ENCODE data around the gene MKRN2OS.
"Not testable (repeated sequence)": the region's sequence is repeated elsewhere in the genome, so short reads cannot be mapped to it uniquely, and the experiment has no call there.

The MKRN2OS gene

DNA sequence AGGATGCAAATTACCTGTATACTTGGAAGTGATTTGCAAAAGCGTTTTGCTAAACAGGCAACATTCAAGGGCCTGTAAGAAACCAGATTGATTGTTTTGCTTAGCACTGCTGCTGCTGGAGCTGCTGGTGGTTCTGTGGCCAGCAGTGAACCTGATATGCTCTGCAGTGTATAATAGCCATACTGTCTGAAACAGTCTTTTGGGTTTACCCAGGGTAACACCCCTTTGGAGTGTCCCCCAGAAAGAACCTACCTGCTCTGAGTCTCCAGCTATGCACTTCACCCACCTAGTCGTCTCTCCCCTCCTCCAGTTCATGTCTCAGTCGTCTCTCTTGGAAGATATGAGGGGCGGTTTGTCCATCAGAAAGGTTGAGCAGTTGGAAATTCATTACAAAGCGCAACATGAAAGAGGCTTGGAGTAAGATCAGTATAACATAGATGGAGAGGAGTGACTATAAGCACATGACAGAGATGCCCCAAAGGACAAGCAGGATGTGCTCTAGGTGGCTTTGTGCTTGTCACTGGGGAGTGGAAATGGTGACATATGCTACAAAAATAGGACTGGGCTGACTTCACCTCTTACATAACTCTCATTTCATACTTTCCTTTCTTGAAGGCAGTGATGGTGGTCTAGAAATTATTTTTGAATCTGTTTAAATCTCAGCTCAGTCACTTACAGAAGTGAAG, 15.3 kb upstream of the MKRN2OS start:
- no peak for DNase-seq

DNA sequence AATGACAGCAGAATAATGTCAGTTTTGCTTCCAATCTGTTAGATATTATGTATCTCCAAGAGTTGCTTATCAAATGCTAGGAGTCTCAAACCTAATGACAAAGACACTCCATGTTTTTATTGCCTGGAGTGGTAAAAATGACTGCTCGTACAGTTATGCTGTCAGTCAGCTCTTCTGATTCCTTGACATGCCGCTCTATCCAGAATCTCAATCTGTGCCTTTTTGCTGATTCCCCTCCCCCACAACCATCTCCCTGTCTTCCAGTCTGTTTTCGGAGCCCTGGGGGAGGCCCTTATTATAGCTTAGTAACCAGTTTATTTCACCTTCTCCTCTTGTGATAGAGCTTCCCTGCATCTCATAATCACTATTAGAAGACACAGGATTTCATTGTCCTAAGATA, 14.2 kb upstream of the MKRN2OS start:
- DNase-seq, result no peak

DNA sequence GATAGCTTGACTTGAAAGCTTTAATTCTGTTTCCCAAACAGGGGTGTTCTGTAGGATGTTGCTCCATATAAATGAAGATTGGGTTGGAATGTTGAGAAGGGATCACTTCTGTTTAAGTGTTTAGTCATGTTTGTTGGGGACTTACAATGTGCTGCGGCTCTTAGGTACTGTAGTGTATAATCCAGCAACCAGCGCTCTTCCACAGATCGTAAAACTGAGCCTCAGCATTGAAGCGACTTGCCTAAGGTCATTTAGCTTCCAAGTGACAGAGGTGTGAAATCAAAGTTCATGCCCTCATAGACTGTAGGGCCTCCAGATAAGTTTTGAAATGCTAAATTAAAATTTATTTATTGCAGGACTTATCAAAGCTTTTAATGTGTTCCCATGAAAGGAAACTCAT, 13.4 kb upstream of the MKRN2OS start:
- no peak for DNase-seq

DNA sequence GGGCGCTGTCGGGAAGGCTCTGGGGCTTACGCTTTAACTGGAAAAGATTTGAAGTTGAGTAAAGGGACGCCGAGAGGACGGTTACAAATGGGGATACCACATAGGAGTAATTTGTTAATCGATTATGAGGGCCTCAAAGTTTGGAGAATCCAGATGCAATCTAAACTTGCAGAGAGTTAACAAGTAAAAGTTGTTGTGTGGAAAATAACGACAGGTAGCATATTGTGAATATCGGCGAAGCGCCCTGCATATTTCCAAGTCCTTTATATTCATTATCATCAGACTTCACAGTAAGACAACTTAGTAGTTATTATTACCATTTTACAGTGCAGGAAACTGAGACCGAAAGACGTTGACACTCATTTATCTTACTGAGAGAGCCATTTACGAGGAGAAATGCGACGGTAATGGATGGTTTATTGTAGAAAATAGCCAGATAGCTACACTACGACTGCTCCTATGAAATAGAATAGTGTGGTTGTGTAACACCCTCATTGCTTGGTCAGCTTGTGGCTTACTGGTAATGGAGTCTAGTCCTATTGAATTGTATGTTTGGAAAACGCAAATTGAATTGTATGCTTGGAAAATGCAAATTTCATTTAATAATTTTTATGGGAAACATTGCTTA, 12.3 kb upstream of the MKRN2OS start:
- DNase-seq, result no peak

DNA sequence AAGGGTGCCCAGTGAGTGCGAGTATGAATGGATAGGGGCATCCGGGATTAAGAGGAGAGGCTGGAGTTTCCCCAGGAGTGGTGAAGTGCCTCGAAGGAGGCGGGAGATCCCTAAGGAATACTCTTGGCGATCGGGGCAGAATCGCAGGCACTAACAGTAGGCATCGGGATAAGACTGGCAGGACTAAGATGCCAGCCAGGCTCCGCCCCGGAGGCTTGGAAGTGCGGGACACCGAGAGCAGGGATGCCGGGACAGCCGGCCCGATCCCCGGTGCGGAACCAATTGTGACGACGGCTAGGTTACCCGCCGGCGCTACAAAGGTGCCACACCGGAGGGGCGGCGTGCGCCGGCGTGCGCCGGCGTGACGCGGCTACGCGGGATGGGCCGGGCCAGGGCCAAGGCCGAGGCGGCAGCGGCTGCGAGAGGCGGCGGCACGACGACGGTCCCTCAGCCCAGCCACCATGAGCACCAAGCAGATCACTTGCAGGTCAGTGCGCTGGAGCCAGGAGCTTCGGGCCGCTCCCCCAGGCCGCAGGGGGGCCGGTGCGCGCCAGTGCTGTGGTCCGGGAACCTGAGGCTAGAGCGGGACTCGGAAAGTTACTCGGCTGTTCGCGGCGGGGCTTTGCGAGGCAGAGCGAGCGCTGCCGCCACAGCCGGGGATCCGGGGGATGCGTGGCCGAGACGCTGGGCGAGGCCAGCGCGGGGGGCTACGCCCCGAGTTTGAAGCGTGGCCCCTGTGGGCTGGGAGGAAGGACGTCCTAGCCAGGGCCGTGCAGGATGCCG, 11.6 kb upstream of the MKRN2OS start, which contains the start of gene MKRN2:
Gene MKRN2, plus strand, starts transcription at position 398 of the 783 bp plus-strand sequence. Its CDS starts 64 bp downstream, at position 462.
- peak; percentile 86 for DNase-seq

DNA sequence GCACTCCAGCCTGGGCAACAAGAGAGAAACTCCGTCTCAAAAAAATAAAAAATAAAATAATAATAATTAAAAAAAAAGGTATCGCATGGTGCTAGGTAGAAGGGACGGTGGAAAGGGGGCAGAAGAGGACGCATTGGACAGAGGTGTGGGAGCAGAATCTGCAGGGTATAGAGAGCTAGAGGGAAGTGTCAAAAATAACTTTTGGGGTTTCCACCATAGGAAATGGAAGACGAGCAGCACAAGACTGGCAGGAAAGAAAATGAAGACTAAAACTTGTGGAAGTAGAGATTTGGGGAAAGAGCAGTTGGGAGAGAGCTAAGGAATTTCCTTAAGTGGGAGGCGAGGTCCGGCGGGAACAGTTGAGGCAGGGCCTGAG, 11.0 kb upstream of the MKRN2OS start:
- no peak for DNase-seq

DNA sequence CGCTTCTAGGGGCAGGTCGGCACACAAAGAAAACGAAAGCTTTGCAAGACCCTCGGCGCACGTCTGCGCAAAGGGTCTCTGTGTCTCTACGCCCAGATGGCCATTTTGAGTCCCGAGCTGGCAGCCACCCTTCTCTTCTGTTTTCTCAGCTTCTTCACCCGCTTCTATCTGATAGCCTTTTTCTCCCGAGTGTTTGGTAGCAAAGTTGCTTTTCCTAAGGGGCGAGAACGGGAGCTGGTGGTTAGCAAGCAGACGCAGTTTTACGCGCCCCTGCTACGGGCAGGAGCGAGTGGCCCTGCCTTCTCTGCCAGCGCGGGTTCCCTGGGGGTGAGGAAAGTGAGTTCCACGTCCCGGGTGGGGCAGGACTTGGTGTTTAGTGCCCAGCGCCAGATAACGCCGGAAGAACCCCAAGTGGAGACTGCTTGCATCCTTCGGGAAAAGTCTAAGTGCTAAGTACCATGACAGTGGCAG, 8.7 kb upstream of the MKRN2OS start:
- no peak for DNase-seq

DNA sequence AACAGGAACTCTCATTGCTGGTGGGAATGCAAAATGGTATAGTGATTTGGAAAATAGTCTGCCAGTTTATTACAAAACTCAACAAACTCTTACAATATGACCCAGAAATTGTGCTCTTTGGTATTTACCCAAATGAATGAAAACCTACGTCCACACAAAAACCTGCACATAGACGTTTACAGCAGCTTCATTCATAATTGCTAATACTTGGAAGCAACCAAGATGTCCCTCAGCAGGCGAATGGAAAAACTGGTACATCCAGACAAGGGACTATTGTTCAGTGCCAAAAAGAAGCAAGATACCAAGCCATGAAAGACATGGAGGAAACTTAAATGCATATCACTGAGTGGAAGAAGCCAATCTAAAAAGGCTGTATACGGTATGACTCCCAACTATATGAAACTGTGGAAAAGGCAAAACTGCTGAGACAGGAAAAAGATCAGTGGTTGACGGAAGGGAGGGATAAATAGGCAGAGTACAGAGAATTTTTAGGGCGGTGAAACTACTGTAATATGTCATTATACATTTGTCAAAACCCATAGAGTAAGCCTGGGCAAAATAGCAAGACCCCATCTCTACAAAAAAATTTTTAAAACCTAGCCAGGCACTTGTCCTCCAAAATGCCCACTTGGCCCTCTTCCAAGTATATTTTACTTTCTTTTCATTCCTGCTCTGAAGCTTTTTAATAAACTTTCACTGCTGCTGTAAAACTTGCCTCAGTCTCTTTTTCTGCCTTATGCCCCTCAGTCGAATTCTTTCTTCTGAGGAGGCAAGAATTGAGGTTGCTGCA, 4.9 kb upstream of the MKRN2OS start:
- DNase-seq, result no peak

DNA sequence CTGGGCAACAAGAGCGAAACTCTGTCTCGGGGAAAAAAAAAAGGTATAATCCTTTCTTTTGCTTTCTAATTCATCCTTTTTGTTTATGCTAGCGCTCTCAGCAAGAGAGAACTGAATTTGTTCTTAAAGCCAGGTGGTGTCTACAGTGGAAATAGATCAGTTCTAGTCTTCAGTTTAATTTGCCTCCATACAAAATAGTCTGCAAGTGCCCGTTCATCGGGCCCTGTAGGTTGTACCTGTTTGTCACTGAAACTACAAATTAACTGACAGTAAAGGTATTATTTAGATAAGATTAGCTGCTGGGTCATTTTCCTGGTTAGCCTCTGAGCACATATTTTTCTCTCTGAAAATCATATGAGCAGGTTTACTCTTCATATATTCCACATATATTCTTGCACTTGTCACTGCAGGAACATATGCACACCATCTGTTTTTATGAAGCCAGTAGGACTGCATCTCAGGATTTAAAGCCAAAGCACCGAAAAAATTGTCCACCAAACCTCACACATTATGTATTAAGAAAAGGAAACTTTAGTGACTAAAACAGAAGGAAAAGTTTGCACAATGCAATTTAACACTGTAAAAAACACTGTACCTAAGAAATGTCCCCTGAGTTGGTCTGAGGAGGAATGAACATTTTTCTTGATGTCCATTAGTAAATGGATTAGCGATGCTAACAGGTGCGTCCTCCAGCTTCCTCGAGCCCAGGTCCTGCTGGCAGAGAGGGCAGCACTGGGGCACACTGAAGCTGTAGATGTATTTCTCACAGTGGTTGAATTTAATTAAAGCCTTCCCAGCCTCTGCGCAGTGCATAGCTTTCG, 437 bp downstream of the MKRN2OS start:
- DNase-seq, result no peak

DNA sequence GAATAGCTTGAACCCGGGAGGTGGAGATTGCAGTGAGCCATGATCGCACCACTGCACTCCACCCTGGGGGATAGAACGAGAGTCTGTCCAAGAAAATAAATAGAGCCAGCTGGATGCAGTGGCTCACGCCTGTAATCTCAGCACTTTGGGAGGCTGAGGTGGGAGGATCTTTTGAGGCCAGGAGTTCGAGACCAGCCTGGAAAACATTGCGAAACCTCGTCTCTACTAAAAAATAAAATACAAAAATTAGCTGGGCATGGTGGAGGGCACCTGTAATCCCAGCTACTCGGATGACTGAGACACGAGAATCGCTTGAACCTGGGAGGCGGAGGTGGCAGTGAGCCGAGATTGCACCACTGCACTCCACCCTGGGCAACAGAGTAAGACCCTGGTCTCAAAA, 1.8 kb downstream of the MKRN2OS start:
- not testable (repeated sequence) for DNase-seq

DNA sequence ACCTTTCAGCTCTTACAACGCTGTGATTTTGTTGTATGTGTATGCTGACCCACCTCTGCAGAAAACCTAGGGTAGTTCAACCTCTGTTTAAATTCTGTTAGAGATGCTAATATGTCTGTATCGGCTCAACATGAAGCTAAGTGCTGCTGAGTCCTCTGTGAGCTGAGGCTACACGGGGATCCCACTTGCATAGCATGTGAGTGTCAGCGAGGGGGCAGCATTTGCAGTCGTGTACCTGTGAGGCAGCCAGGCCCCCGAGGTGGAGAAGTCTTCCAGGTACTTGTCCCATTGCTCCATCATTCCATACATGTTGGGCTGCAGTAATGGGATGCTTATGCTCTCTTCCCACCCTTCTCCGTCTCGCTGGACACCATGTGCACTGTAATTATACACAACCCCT, 3.7 kb downstream of the MKRN2OS start:
- DNase-seq, result no peak

DNA sequence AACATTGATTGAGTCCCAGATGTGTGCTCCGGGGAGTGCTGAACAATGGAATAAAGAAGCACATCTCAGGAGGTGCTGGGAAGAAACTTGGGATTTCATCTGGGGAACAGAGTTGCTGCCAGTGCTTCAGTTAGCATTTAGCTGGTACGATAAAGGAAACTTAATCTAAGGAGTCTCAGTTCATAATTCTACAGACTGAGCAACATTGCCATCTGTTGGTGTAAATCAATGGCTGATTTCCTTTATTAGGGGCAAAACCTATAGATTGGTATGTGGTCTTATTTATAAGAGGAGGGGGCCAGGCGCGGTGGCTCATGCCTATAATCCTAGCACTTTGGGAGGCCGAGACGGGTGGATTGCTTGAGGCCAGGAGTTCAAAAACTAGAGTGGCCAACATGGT, 8.9 kb downstream of the MKRN2OS start:
- DNase-seq, result no peak

DNA sequence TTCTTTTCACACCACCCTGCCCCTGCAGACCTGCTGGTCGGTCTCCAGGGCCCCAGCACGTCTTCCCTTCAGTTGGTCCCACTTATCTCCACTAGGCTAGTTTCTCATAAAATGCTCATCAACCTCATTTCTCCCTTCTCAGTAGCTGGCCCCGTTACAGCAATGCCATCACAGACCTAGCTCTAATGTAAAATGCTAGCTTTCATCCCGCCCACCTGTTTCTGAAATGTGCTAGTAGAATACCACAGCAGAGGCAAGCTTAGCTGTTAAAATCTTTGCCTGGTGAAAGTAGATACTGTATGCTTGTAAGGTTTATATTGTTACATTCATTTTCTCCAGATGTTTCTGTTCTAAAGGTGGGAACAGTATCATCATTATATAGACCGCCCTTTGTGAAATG, 13.1 kb downstream of the MKRN2OS start:
- DNase-seq, result no peak

DNA sequence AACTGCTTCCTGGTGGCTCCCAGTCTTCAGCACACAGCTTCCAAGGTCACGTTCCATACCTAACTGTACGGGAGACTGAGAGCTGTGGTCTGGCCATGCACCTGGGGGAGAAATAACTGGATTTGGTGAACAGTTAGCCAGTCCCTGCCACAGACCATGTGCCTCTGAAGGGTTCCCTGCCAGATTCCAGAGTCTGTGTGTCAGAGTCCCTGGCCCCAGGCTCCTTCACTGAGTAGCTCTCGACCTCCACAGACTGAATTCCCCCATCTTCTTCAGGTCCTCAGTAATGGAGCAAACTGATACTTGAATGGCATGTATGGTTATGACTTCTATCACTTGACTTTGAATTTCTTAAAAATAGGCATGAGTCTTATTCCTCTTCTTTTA, 17.5 kb downstream of the MKRN2OS start:
- no peak for DNase-seq

DNA sequence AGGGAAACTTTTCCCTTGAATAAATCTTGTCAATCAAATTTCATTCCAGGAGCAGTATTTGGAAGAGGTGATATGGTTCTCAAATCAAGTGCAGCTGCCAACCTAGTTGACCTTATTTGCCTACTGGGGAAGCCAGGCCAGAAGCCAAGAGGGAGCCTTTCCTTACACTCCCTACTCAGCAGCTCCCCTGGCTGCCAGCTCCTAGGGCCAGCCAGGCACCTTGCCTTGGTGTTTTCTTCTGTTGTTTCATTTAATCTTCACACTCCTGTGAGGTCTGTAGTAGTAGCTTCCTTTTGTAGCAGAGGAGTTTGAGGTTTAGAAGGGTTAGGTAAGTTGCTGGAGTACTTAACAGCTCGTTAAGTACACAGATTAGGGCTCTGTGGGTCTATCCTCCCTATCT, 22.6 kb downstream of the MKRN2OS start:
- DNase-seq, result no peak

DNA sequence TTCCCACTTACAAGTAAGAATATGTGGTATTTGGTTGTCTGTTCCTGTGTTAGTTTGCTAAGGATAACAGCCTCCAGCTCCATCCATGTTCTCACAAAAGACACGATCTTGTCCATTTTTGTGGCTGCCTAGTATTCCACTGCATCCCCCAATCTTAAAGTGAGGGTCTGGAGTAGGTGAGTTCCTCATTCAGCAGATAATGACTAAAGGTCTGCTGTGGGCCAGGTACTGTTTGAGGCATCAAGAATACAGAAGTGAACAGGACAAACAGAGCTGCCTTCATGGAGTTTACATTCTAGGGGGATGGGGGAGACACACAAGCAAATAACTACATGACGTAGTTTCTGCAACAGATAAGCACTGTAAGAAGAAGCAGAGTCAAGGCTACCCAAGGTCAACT, 24.3 kb downstream of the MKRN2OS start:
- no peak for DNase-seq

DNA sequence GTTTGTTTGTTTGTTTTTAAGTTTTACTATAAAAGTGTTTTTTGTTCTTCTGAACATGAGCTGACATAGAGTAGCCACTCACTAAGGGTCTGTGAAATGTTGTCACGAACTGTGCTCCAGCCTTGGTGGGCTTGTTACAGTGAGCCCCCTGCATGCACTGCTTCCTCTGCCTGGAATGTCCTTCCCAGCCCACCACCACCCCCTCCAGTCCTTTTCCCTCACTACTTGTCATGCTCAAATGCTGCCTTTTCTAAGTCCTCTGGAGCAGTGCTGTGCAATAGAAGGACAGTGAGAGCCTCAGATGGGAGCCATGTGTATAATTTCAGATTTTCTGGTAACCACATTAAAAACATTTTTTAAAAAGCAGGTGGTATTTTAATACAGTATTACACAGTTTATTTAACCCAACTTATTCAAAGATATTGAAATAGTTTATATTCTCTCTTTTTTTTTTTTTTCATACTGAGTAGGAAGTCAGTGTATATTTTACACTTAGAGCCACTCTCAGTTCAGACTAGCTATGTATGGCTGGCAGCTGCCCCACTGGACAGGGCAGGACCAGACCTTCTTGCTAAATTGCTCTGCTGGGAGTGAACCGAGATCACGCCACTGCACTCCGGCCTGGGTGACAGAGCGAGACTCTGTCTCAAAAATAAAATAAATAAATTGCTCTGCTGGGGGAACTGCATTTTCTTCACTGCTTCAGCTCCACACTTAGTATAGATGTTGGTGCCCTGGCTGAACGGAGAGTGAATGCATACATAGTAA, 26.9 kb downstream of the MKRN2OS start:
- DNase-seq, result no peak

DNA sequence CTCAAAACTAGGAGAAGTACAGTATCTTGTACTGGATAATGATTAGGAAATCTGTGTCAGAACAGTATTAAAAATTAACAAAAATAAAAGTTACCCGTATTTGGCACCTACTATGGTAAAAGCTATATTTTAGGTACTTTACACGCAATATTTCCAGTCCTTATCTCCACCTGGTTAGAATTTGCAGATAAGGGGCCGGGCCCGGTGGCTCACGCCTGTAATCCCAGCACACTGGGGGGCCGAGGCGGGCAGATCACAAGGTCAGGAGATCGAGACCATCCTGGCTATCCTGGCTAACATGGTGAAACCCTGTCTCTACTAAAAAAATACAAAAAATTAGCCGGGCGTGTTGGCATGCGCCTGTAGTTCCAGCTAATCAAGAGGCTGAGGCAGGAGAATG, 28.4 kb downstream of the MKRN2OS start:
- no peak for DNase-seq

DNA sequence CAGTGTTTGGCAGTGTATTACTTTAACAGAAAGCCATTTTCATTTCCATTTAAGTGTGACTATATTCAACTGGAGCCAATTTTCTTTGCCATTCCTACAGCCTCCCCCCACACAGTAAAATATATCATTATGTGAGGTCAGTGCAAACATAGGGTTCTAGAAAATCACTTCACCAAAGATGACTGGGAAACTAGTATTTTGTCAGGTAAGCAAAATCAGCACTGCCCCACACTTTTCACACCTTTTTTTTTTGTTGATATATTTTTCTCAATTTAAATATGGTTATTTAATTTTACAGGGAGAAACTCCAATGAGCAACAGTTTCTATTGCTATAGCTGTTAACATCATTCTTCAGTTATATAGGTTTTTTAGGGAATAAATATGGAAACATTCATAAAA, 29.7 kb downstream of the MKRN2OS start:
- no peak for DNase-seq

DNA sequence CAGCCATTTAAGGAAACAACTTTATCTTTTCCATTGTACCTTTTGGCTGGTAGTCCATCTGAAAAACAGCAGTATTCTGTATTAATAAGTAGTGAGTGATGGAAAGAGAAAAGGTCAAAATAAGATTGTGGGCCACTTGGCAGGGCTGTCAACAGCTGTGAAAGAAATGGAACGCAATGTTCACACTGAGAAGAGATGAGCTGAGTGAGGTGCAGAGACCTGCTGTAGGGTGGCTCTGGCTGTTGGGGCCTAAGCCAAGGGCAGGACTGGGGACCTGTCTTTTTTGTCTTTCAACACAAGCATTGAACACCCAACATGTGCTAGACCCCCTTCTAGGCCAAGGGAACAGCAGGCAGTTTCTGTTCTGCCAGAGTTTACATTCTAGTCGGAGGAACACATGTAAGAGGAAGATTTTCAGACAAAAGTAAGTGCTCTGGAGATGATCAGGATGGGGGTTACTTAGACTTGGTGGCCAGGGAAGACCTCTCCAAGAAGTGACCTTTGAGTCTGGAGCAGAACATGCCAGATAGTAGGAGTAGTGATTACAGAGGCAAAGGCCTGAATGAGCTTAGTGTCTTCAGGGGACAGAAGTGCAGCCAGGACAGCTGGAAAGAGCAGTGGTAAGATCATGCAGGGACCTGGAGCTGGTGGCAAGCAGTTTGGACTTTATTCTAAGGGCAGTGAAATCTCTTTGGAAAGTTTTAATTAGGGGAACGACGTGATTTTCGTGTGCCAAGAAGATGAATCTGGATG, 31.4 kb downstream of the MKRN2OS start:
- DNase-seq, result no peak

Data from activated CD4-positive, CD25-positive, alpha-beta regulatory T cell treated with anti-CD3 and anti-CD28 coated beads, Interleukin-2, amount 50 U/mL, for 72 hours (primary cell).